ENCODE measurements around the gene ADAR. TPM values are rescaled to one million over a fixed set of nuclear protein-coding genes. Genes with fewer than 3 reads are reported as not detected.

Gene ADAR
- total RNA-seq, 1 donor from 2014 or later: 275 TPM

- Histone ChIP-seq H4K20me1 (ENCODE audit: insufficient read depth, low read length) (peaks cover 95% of the 10 kb centered on the region), H3K4me1 (ENCODE audit: insufficient read depth, low read length) (peaks cover 18% of the 10 kb centered on the region), H3K27ac (ENCODE audit: low read depth, low read length) (no peak overlapping the region), H3K27me3 (ENCODE audit: insufficient read depth, low read length) (no peaks in the 10 kb centered on the region), H2AFZ (ENCODE audit: low read depth, low read length) (no peak overlapping the region), H3K4me2 (ENCODE audit: low read length) (no peak overlapping the region), H3K9me3 (ENCODE audit: insufficient read depth, low read depth, low read length) (no peaks in the 10 kb centered on the region), H3K36me3 (ENCODE audit: insufficient read depth, low read length) (peaks cover 58% of the 10 kb centered on the region), H3K4me3 (ENCODE audit: insufficient read depth, low read depth, low read length) (no peak overlapping the region), H3K9ac (ENCODE audit: low read length) (no peak overlapping the region), H3K79me2 (ENCODE audit: insufficient read depth, low read length) (peaks cover 32% of the 10 kb centered on the region)
- no peak for FAIRE-seq
- Mint-ChIP-seq H3K27me3 (ENCODE audit: low read depth, unreplicated experiment) (no peaks in the 10 kb centered on the region), H3K4me3 (ENCODE audit: unreplicated experiment) (no peak overlapping the region), H3K27ac (ENCODE audit: unreplicated experiment) (no peak overlapping the region), H3K4me1 (ENCODE audit: low read depth, unreplicated experiment) (peaks cover 11% of the 10 kb centered on the region), H3K9me3 (ENCODE audit: unreplicated experiment) (no peaks in the 10 kb centered on the region), H3K36me3 (ENCODE audit: low read depth, unreplicated experiment) (peaks cover 41% of the 10 kb centered on the region)
- no peak for DNase-seq (ENCODE audit: low read depth)
- TF ChIP-seq CTCF (IDR thresholded peaks at IDR 0.05; ENCODE audit: insufficient read depth, low read depth, low read length): no peak
- no peak for TF ChIP-seq EZH2 (IDR thresholded peaks at IDR 0.05; ENCODE audit: insufficient read depth, low read length)
Observed at GRCh38 chr1:154553056-154554030, 54.6 kb downstream of the ADAR start.

GRCh38 chr1:154552036-154552435 lies 56.0 kb downstream of the ADAR start:
- H3K27ac ChIP-seq (ENCODE audit: low read depth, low read length): no peak overlapping the region
- no peaks in the 10 kb centered on the region for H3K27me3 ChIP-seq (ENCODE audit: insufficient read depth, low read length)
- H3K4me1 ChIP-seq (ENCODE audit: insufficient read depth, low read length): peaks cover 15% of the 10 kb centered on the region
- H3K79me2 ChIP-seq (ENCODE audit: insufficient read depth, low read length): peaks cover 21% of the 10 kb centered on the region
- peaks cover 58% of the 10 kb centered on the region for H3K36me3 ChIP-seq (ENCODE audit: insufficient read depth, low read length)
- Mint-ChIP-seq H3K36me3 (ENCODE audit: low read depth, unreplicated experiment) (peaks cover 41% of the 10 kb centered on the region), H3K27me3 (ENCODE audit: low read depth, unreplicated experiment) (no peaks in the 10 kb centered on the region), H3K4me3 (ENCODE audit: unreplicated experiment) (no peak overlapping the region), H3K4me1 (ENCODE audit: low read depth, unreplicated experiment) (peaks cover 16% of the 10 kb centered on the region), H3K27ac (ENCODE audit: unreplicated experiment) (no peak overlapping the region), H3K9me3 (ENCODE audit: unreplicated experiment) (no peaks in the 10 kb centered on the region)
- no peak for FAIRE-seq
- TF ChIP-seq EZH2 (IDR thresholded peaks at IDR 0.05; ENCODE audit: insufficient read depth, low read length): no peak
- TF ChIP-seq CTCF (IDR thresholded peaks at IDR 0.05; ENCODE audit: insufficient read depth, low read depth, low read length): no peak
- no peak overlapping the region for H2AFZ ChIP-seq (ENCODE audit: low read depth, low read length)
- H3K9ac ChIP-seq (ENCODE audit: low read length): no peak overlapping the region
- H3K9me3 ChIP-seq (ENCODE audit: insufficient read depth, low read depth, low read length): no peaks in the 10 kb centered on the region
- no peak for DNase-seq (ENCODE audit: low read depth)
- no peak overlapping the region for H3K4me2 ChIP-seq (ENCODE audit: low read length)
- no peak overlapping the region for H3K4me3 ChIP-seq (ENCODE audit: insufficient read depth, low read depth, low read length)
- peaks cover 97% of the 10 kb centered on the region for H4K20me1 ChIP-seq (ENCODE audit: insufficient read depth, low read length)

GRCh38 chr1:154551474-154551873 lies 56.5 kb downstream of the ADAR start:
- peaks cover 15% of the 10 kb centered on the region for H3K79me2 ChIP-seq (ENCODE audit: insufficient read depth, low read length)
- H3K9me3 ChIP-seq (ENCODE audit: insufficient read depth, low read depth, low read length): no peaks in the 10 kb centered on the region
- peaks cover 91% of the 10 kb centered on the region for H4K20me1 ChIP-seq (ENCODE audit: insufficient read depth, low read length)
- H2AFZ ChIP-seq (ENCODE audit: low read depth, low read length): no peak overlapping the region
- no peak overlapping the region for H3K4me3 ChIP-seq (ENCODE audit: insufficient read depth, low read depth, low read length)
- H3K4me3 Mint-ChIP-seq (ENCODE audit: unreplicated experiment): no peak overlapping the region
- no peak overlapping the region for H3K9ac ChIP-seq (ENCODE audit: low read length)
- peaks cover 14% of the 10 kb centered on the region for H3K4me1 Mint-ChIP-seq (ENCODE audit: low read depth, unreplicated experiment)
- H3K27me3 ChIP-seq (ENCODE audit: insufficient read depth, low read length): no peaks in the 10 kb centered on the region
- no peak overlapping the region for H3K27ac Mint-ChIP-seq (ENCODE audit: unreplicated experiment)
- H3K9me3 Mint-ChIP-seq (ENCODE audit: unreplicated experiment): no peaks in the 10 kb centered on the region
- H3K27me3 Mint-ChIP-seq (ENCODE audit: low read depth, unreplicated experiment): no peaks in the 10 kb centered on the region
- H3K27ac ChIP-seq (ENCODE audit: low read depth, low read length): no peak overlapping the region
- no peak overlapping the region for H3K4me2 ChIP-seq (ENCODE audit: low read length)
- H3K4me1 ChIP-seq (ENCODE audit: insufficient read depth, low read length): peaks cover 10% of the 10 kb centered on the region
- TF ChIP-seq CTCF (IDR thresholded peaks at IDR 0.05; ENCODE audit: insufficient read depth, low read depth, low read length) (no peak), EZH2 (IDR thresholded peaks at IDR 0.05; ENCODE audit: insufficient read depth, low read length) (no peak)
- H3K36me3 Mint-ChIP-seq (ENCODE audit: low read depth, unreplicated experiment): peaks cover 41% of the 10 kb centered on the region
- DNase-seq (ENCODE audit: low read depth) (no peak), FAIRE-seq (no peak)
- H3K36me3 ChIP-seq (ENCODE audit: insufficient read depth, low read length): peaks cover 58% of the 10 kb centered on the region
